ENCODE results near the gene TSPAN9. TPM values are rescaled to one million over a fixed set of nuclear protein-coding genes. Genes with fewer than 3 reads are reported as not detected.

The TSPAN9 gene
- total RNA-seq, 1 experiment from 2014 or later: 28.7 TPM

DNA sequence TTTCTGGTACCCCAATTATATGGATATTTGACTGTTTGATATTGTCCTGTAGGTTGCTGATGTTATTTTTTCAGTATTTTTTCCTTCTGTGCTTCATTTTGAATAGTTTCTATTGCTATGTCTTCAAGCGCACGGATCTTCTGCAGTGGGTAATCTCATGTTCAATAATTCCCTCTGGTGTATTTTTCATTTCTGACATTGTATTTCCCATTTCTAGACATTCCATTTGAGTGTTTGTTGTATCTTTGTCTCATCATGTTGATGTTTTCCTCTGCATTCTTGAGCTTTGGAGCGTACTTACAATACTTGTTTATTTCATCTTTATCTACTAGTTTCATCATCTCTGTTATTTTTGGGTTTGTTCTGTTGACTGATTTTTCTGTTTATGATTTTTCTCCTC, 22.0 kb downstream of the TSPAN9 start:
- DNase-seq (ENCODE audit: low read depth): no peak

DNA sequence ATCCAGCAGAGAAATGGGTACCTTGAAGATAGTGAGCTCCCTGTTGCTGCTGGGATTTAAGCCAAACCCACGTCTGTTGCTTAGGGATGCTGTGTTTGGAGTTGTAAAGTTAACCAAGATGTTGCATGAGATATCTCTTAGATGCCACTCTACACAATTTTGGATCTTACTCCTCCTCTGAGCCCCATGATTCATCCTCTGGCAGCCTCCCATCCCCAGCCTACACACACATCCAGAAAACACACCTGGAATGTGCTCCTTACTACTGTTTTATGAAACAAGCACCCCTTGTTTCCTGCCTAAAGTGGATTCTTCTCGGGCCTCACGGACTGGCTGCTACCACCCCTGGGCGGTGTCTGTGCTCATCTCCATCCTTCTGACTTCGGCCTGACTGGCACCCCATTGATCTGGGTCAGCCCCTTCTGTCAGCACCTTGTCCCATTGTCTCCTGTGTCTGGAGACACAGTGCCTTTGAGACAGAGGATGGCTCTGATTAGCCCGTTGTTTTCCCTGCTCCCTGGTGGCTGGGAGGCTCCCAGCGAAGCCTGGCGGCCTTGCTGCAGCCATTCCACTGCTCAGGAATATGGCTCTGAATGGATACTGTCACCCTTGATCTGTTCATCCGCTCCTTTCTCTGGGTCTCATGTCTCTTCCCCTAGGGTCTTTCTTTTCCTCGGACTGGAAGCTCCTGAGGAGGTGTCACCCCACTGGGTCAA, 24.3 kb downstream of the TSPAN9 start:
- no peak for DNase-seq (ENCODE audit: low read depth)

DNA sequence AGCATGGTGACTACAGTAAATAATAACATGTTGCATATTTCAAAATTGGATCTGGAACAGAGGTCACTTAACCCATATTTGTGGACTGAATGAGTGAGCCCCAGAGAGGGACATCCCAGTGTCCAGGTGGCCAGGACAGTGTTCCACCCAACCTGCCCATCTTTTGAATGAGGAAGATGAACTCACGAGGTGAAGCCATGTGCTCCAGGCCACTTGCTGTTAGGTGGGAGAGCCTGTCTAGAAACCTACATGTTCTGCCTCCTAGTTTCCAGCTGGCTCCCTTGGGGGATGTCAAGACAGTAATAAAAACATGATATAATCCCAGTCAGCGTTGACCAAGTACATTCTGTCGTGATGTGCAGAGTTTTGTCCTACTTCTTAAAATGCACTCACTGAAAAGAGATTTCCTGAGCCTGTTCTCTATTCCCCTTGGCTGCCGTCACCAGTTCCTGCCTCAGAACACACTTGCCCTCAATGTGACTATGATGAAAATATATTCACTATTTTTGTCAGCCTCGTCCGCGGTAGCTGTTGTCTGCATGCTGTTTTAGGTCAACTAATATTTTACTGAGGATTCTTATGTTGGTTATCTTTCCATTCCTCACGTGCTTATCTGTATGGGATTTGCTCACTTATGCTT, 25.7 kb downstream of the TSPAN9 start:
- DNase-seq (ENCODE audit: low read depth): no peak

DNA sequence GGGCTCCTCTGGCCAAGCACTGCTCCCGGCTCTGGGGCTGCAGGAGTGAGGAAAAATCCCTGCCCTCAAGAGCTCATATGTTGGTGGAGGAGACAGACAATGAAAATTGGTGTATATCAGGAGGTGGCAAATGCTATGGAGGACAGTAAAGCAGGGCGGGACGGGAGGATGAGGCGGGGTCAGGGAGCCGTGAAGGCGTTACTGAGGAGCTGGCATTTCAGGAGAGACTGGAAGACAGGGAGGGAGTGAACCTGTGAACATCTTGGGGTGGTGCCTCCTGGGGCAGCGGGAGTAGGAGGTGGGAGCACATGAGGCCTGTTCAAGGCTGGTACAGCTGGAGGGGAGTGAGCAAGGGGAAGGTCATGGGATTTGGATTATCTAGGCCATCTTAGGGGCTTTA, 26.6 kb downstream of the TSPAN9 start:
- DNase-seq (ENCODE audit: low read depth): no peak

DNA sequence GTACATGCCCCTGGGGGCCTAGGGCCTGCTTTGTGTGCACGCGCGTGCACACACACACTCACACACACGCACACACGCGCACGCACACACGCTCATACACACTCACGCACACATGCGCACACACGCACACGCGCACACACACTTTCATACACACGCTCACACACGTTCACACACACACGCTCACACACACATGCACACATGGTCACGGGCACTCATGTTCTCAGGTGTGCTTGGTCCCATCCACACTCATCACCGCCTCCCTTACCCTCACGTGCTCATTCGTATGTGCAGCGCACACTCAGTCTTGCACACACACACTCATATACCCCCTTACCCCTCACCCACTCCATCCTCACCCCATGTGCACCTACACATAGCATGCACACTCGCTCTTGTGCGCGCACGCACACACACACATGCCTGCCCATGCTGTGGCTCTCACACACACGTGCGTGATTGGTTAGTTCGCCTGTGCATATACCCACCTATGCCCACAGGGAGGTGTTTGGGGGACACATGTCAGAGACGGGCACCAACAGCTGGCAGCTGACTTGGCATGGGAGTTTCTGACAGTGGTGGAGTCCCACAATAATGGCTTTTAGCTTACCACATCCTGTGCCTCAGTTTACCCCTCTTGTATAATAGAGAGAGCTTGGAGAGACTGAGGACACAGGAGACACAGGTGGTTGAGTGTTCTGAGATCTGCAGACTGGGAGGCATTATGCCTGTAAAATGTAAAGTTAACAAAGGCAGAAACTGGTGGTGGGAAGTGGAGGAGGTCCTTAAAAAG, 28.7 kb downstream of the TSPAN9 start:
- DNase-seq (ENCODE audit: low read depth): no peak

DNA sequence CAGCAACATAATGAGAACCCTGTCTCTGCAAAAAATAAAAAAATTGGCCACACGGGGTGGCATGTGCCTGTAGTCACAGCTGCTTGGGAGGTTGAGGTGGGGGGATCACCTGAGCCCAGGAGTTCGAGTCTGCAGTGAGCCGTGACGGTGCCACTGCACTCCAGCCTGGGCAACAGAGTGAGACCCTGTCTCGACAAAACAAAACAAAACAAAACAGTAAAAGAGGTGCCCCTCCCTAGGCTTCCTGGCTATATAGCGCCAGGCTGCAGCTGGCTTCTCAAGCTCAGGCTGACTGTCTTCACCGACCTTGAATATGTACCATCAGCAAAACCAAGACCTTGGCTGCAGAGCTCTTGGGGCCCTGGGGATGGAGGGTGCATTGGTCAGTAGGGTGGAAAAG, 29.4 kb downstream of the TSPAN9 start:
- DNase-seq (ENCODE audit: low read depth): no peak

DNA sequence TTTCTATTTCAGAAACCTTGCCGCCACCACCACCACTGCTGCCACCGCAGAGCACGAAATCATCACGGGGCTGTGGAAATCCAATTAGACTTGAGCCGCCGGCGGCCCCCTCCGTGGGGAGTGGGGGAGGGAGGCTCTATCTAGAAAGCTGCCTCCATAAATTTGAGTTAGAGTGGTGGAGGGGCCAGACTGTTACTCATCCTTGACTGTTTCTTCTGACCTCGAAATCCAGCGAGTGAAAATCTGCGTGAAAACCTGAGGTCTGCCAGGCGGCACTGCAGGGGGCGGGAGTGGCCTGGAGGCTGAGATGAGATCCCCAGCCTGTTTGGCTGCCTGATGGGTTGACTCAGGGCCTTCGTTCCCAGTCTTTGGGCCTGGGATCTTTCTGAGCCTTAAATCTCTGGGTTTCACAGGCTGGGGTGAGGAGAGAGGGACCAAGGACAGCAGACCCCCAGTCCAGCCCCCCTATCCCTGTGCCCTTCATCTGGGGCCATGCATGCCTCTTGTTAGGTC, 29.9 kb downstream of the TSPAN9 start:
- peak; percentile 51 for DNase-seq (ENCODE audit: low read depth)

DNA sequence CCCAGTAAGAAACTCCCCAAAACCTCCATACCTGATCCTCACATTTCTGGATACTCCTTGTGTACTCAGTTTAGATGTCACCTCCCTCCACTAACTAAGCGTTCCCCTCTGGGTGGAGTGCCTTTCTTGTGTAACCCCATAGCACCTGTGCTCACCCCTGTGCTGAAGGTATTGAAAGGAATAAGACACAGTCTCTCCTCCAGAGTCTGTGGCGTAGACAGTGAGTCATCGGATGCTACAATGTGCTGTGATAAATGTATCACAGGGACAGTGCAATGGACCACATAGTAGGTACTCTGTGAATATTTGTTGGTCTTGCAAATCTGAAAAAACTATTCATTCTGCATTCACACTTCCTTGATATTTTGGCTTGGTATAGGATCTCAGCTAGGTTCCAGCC, 30.8 kb downstream of the TSPAN9 start:
- DNase-seq (ENCODE audit: low read depth): no peak

DNA sequence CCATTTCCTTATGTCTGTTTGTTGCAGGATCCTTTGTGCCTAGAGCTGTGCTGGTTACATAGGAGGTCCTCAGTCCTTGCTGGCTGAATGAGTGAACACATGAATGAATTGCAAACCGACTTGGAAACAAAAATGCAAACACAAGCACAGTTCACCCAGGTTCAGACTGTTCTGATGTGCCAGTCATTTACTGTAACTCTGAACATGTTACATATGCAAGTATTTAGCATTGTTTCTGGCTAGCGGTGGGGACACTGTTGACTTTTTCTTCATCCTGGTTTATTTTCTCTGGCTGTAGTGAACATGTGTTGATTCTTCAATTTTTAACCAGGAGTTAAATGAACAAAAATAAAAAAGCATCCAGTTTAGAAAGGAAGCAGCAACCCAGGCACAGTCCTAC, 33.4 kb downstream of the TSPAN9 start:
- DNase-seq (ENCODE audit: low read depth): no peak

DNA sequence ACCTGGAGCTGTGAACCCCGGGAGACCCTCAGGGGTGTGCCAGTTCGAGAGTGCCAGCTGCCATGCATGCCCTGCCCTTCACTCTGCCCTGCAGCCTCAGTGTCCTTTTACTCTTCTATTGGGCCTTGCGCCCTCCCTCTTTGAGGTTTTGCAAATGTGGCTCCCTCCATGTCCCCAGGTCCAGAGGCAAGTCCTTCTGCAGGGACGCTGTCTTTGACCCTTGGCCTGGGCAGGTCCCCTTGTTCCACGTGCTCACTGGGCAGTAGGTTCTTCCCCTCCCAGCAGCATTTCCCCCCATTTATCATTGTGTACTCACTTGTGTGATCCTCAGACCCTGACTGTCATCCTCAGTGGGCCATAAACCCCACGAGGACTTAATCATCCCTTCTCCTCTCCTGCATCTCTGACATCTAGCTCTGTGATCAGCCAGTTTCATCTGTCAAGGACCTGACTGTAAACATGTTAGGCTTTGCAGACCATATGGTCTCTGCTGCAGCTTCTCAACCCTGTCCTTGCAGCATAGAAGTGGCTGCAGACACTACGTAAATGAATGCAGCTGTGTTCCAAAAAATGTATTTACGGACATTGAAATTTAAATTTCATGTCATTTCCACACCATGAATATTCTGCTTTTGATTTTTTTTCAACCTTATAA, 36.6 kb downstream of the TSPAN9 start:
- no peak for DNase-seq (ENCODE audit: low read depth)

DNA sequence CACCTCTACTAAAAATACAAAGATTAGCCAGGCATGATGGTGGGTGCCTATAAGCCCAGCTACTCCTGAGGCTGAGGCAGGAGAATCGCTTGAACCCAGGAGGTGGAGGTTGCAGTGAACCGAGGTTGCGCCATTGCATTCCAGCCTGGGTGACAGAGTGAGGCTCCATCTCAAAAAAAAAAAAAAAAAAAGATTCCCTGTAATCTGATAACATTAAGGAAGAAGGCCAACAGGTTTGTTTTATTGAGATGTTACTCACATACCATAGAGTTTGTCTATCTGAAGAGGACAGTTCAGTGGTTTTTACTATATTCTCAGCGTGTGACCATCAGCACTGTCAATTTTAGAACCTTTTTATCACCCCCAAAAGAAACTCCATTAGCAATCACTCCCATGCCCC, 37.5 kb downstream of the TSPAN9 start:
- DNase-seq (ENCODE audit: low read depth): no peak

DNA sequence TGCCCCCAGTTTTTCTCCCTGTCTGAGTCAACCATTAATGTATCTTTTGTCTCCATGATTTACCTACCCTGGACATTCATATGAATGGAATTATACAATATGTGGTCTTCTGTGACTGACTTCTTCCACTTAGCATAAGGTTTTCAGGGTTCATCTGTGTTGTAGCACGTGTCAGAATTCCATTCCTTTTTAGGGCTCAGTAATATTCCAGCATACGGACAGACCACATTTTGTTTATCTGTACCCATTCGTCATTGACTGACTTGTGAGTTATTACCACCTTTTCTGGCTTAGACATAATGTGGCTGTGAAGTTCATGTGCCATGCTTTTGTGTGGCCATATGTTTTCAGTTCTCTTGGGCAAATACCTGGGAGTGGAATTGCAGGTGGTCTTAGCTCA, 37.9 kb downstream of the TSPAN9 start:
- DNase-seq (ENCODE audit: low read depth): no peak

DNA sequence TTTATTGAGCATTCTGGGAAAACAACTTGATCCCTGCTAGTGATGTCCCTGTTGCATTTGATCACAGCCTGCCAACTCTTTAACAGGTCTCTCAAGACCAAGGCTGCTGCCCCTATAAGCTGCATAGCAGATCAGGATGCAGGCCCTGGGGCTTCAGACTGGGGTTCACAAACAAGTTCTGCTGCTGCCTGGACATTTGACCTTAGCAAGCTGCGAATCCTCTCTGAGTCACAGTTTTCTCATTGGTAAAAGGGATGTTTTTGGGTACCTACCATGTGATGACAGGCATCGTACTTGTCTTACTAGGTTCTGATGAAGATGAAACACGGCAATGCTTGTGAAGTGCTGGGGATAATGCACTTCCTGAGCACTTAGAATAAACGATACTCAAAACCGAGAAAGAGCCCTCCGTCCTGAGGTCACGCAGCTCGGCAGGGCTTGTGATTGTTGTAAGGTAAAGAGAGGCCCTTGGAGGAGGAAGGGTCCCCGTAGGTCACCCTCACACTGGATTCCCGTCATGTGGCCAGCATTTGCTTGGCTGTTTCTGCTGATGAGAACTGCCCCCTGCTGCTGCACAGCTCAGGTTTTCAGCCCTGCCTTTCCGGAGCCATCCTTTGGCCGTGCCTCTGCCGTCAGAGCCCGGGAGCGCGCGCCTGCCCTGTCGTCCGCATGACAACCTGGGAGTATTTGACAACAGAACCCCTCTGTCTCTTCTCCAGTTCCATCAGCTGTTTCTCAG, 39.1 kb downstream of the TSPAN9 start:
- no peak for DNase-seq (ENCODE audit: low read depth)

DNA sequence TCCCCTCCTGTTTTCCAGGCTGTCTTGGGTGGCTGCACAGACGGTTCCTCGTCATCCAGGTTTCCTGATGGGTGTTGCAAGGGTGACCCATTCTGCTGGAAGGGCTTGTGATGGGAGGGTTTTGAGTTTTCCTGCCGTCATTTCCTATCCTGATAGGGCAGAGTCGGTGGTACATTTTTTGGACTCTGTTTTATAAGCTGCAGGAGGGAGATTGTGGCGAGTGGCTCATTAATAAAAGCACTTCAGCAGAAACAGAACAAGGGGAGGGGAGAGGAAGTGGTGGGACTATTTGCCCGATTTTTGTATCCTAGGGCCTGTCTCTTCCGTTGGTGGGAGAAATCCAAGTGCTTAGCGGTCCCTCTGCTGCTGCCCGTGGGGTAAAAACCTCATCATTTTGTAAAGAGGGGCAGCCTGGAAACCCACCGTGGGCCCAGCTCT, 40.0 kb downstream of the TSPAN9 start:
- DNase-seq (ENCODE audit: low read depth): peak; percentile 86

DNA sequence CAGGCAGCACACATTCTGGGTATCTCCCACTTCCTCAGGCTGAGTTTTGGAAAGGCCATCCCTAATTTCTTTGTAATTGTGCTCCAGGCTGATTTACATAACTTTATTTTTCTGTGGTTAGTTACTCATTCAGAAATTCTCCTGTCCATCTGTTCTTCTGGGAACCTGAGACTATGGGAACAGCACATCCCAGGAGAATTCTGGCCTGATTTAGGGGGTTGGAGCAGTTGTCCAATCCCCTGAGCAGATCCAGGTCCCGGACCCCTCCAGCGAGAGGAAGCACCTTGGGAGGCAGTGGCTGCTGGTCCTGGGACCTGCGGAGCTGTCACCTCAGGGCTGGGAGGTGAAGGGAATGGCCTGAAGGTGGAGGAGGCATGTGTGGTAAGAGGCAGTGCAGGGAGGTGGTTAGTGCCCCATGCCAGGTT, 40.4 kb downstream of the TSPAN9 start:
- peak; percentile 98 for DNase-seq (ENCODE audit: low read depth)

DNA sequence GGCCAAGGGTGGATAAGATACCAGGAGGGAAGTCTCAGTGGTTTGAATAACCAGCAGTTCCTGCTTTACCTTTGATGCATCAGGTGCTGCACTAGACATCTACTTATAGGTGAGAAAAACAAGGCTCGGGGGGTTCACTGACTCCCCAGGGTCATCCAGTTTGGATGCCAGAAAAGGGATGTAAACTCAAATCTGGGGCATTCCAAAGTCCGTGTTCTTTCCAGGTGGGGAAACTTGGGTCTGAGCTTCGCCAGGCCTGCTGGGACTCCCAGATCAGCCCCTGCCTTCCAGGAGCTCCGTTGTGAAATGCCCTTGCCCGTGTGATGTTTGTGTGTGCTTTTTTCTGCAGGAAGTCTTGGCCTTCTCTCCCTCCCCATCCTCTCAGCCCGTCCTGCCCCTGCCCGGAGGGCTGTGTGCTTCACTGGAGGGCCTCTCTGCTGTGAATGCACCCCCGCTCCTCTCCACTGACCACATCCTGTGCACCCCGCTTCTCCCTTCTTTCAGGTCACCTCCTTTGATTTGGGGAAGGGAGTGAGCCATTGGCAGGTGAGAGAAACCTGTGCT, 42.1 kb downstream of the TSPAN9 start:
- no peak for DNase-seq (ENCODE audit: low read depth)

DNA sequence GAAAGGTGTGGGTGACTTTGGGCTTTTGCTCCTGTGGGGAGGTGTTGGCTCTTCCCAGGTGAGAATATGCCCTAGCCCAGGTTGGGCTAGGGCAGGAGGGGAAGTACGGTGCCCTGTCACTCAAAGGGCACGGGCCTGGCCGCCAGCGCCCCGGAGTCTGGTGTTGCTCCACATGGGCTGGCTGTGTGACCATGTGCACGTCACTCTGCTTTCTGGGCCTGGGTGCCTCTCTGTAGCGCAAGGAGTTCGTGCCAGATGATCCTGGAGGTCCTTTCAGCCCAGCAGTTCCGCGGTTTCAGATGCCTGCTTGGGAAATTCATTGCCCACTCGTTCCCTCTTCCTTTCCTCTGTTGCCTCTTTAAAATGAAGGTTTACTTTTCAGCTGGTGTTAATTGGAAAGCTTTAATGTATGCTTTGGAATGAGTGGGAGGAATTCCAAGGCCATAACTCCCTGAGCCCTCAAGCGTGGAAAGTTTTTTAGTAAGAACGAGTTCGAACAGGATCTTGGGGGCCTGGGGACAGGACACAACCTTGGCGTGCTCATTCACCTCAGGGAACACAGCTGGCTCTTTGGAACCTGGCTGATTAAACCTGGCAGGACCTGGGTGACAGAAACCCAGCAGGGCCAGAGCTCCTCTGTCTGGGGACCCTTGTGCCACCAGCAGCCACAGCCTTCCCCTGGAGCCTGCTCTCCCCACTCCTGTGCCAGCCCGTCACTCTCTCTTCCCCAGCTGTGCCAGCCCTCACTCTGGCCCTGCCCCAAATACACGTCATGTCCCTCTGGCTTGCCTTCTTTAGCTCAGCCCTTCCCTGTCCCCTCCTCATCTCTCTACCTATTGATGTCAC, 42.8 kb downstream of the TSPAN9 start:
- no peak for DNase-seq (ENCODE audit: low read depth)

DNA sequence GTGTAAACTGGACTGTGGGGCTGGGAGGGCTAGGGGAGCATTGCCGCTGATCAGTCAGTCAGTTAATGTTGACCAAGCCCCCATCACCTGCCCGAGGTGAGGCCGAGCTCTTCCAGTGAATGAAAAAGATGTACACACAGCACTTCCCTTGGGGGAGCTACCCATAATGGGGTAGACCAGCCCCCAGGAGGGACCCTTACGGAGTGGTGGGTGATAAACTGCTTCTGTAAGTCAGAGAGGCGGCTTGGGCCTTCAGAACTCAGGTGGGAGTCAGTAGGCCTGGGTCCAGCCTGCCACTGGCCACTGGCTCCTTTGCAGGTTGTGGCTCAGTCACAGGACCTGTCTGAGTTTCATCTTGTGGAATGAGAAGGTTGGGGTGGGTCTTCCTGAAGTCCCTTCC, 43.5 kb downstream of the TSPAN9 start:
- DNase-seq (ENCODE audit: low read depth): no peak

DNA sequence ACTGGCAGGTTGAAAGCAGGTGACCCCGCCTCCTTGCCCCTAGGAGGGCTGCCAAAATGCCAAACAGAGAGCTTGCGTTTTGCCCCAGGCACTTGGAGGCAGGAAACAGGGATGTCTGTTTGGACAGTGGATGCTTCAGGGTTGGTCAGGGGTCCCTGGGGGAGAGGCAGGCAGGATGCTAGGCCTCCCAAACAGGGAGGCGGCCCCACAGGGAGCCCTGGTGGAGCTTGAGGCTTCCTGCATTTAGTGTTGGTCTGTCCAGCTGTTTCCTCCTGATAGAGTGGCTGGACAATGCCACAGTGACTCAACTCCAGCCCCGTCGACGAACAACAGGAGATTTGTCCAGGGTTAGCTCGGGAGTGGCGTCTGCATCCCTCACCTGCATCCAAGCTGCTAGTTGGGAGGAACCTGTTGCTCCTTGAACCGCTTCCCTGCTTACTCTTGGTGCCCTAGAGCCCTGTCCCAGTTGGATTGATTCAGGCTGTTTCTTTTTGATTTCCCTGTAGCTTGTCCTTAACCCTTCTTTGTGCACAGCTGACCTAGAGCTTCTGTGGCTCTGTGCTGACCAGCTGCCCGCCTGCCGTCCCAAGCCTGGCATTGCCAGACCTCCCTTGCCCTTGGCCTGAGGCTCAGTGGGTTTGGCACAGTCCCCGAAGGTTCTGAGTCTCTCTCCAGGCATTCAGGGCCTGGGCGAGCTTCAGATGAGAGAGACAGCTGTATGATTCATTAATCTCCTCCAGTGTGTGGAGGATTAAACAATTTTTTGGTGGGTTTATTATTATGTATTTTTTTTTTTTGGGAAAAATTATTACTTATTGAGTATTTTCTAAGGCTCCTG, 45.9 kb downstream of the TSPAN9 start:
- DNase-seq (ENCODE audit: low read depth): peak; percentile 98

Data from LHCN-M2 (cell line).